Hippocampal formation (tissue), 2 donors: Measurements from ENCODE around the gene SAMSN1.
"Not testable (repeated sequence)": the region's sequence is repeated elsewhere in the genome, so short reads cannot be mapped to it uniquely, and the experiment has no call there.

Experiments
- DNase-seq, 2 donors: peaks; one replicate each; lab custom pipeline; 2025; lab: John Stamatoyannopoulos, UW

Gene SAMSN1

DNA sequence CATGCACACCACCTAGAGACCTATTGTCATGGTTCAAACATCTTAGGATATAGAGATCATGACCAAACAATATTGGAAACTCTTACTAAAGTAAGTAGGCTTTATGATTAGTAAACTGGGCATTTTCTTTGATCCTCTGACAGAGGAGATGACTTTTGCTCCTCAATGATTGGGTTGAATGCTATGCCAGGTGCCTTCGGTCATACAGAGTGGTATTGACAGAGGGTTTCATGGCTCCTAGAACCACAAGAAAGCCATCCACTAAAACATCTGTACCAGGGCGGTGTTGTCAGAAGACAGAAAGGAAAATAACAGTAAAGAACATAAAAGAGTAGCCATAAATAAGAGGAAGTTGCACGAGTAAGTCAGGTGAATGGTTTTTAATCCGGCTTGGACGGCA is 20.8 kb upstream of the SAMSN1 start:
- DNase-seq, result no peak

DNA sequence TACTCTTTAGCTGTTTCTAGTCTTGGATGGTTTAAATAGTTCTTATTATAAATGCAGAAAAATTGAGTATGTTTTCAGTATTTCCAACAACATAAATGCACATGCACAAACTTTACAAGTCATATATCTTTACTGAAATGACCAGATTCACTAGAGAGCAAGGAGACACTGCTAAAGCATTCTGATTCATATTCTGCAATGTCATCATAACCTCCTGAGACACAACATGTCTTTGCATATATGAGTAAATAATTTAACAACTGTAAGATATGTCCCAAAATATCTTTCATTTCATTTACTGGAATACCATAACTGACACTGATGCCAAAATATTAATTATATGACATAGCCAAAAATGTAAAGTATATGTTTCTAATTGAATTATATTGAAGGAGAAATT is 16.8 kb upstream of the SAMSN1 start:
- DNase-seq, result no peak

DNA sequence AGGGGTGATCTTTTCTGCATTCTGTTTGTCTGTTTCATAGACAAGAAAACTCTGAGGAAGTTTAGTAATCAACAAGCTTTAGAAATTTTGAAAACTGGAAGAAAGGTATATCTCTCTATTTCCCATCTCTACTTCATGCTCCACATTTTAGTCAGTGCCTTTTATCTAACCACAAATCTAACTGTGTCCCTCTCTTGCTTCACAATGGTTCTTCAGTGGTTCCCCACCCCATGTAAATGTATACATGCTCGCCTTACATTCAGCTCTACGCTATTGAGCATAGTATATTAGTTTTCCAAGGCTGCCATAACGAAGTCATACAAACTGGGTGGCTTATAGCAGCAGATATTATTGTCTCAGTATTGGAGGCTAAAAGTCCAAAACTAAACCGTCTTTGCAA is 14.4 kb upstream of the SAMSN1 start:
- no peak for DNase-seq

DNA sequence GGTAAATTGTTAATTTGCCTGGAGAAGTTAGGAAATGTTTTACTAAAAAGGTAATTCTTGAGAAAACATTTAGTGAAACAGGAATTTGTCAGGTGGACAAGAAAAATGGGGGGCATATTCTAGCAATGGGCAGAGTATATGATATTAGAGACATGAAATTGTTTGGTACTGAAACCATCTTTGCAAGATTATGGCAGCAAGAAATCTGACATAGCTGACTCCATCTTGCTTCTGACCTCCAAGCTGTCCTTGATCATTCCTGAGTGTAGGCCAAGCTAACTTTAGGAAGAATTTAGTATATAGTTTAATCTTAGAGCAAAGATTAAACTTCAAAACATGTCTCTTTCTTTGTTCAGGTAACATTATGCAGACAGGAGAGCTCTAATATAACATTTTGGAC is 14.0 kb upstream of the SAMSN1 start:
- no peak for DNase-seq

DNA sequence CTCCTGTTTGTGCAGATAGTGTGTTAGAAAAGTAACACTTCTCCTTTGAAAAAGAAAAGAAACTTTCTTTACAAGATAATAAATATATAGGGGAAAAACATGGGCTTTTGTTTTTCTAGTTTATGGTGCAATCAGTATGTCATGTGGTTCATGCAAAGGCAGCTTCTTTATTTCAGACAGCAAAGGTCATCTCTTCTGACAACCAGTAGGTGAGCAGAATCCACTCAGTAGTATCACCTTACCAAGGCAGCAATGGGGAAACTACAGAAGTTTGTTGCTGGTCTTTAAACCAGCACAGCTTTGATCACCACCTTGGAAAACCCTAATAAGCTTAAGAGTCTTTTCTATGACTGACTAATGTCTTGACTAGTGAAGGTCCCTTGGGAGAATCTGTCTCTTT is 13.0 kb upstream of the SAMSN1 start:
- no peak for DNase-seq

DNA sequence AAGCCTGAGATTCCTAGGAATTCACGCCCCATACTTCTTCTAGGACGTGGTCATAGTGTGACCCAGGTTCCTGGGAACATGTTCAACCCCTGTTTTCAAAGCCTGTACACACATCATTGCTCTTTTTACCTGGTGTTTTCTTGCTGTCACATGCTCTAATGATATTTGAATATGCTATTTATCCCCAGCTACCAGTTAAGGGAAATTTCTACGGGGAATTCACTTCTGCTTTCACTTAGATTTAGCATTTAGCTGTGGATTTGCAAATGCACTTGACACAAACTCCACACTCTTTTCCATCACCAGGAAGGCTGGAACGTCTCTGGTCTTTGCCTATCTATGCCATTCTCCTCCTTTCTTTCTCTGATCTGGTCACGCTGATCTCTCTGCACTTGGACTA is 11.3 kb upstream of the SAMSN1 start:
- no peak for DNase-seq

DNA sequence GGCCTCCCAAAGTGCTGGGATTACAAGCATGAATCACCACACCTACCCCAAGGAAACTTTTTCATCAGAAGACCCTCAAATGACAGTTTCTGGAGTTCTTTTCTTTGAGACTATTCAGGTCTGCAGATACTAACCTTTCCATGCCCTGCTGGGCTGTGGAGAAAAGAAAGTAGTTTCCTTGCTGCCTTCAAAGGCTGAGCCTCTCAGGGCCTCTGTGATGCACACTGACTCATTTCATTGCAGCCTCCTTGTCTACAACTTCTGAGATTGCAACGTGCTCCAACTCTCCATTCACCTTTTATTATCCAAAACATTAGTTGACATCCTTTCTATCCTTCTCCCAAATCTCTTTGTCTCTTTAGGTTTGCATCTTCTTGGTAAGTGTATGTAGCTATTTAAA is 8.8 kb upstream of the SAMSN1 start:
- no peak for DNase-seq

DNA sequence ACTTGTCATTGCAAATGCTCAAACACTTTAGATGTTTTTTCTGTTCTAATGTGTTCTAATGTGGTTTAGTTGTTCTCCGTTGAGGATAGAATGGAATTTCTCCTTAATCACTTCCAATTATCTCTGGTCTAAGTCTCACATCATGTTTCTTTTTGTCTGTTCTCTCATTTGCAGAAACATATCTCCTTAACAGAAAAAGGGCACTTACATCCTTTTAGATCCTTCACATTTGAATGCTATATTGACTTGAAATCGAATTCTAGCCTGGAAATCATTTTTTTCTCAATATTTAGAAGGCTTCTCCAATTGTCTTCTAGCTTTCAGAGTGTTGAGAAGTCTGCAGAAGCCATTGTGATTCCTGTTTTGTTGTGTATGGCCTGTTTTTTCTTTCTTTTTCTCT is 7.3 kb upstream of the SAMSN1 start:
- no peak for DNase-seq

DNA sequence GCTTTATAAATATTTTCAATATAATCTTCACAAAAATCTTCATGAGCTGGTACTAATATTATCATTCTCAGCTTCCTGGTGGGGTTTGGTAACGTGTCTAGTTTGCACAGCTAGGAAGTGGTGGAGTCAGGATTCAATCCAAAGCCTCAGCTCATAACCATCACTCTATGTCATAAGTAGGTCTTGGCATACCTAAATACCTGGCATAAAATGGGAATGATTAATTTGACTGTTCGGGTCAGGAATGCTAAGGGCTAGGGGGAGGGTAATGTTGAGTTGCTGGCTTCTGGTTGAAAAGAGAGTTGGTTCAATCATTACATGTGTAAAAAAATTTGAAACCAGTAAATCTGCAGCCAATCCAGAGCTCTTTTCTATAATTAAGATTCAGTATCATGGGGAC is 5.6 kb upstream of the SAMSN1 start:
- DNase-seq, result no peak

DNA sequence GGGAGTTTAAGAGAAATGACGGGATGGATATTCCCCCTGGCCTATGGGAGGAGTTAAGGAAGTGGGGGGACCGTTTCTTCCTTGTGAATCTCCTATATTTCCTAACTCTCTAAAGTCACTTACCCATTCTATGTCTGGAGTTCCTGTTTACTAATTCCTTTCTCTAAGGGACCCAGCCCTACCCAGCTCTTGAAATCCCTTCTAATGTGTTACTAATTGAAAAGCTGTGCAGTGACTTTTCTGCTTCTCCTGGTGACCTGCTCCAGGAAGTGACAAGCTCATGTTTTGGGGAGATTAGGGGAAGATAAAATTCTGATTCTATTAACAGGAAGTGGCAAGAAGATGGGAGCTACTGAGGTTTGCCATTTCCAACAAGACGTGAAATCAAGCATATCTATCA is 4.0 kb upstream of the SAMSN1 start:
- no peak for DNase-seq

DNA sequence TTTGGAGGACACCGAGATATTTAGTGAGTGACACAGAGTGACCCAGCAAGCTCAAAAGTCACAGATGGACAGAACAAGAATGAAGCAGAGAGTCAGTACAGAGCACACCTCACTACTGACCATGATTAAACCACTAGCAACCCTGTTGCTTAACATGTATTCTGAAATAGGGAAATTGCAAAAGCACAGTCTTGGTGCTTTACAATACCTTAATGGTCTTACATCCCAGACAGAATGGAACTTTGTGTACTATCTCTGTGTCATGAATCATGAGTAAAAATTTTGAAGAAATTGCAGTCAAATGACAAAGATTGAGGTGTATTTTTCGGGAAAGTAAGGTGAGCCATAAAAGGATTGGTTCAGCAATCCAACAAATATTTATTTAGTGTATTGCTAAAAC is 2.7 kb upstream of the SAMSN1 start:
- DNase-seq, result no peak

DNA sequence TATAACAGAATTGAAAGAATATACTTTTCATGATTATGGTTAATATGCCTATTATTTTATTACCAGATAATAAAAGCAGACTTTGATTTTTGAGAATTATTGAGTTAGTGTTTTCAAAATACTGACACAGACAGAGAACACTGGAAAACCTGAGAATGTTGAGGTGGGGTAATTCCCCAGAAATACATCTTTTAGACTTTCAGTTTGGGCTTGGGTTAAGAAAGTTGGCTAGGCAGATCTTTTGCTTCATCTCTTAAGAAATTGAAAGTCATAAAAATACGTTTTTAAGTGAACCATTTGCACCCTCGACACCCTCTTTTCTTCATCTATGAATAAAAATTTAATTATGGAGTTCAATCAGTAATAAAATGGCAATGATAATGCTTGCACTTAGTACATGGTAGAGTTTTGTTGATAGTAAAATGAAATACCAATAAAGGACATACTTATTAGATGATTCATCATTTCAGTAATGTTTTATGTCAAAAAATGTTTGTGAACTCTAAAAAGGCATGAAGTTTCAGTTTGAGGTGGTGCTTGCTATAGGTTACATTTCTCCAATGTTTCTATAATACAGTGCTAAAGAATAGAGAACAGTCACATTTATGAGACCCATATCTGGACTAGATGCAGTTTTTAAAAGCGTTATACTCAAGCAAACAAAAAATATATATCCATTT is 1.9 kb upstream of the SAMSN1 start:
- no peak for DNase-seq

DNA sequence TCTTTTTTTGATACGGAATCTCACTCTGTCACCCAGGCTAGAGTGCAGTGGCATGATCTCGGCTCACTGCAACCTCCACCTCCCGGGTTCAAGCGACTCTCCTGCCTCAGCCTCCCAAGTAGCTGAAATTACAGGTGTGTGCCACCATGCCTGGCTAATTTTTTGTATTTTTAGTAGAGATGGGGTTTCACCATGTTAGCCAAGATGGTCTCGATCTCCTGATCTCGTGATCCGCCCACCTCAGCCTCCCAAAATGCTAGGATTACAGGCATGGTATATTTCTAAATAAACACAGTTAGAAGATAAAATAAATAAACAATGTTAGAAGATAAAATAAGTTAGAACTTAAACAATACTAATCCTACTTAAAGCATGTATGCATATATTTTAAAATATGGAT is 604 bp upstream of the SAMSN1 start:
- not testable (repeated sequence) for DNase-seq

DNA sequence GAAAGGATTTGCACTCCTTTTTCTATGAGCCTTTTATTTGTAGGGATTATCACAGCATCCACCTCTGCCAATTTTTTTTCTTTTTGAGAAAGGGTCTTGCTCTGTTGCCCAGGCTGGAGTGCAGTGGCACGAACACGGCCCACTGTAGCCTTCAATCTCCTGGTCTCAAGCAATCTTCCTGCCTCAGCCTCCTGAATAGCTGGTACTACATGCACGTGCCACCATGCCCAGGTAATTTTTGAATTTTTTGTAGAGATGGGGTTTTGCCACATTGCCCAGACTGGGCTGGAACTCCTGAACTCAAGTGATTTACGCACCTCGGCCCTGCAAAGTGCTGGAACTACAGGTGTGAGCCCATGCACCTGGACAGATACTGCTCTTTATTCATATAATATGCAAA is 2.1 kb downstream of the SAMSN1 start:
- DNase-seq, result no peak

DNA sequence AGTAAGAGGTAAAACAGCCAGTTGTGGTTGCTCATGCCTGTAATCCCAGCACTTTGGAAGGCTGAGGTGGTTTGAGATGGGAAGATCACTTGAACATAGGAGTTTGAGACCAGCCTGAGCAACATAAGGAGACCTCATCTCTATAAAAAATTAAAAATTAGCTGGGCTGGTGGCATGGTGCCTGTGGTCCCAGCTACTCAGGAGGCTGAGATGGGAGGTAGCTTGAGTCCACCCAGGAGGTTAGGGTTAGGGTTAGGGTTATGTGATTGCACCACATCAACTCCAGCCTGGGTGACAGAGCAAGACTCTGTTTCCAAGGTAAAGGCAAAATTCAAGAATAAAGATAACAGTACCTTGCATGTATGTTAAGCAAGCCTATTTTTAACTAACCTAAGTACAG is 3.5 kb downstream of the SAMSN1 start:
- DNase-seq, result no peak

DNA sequence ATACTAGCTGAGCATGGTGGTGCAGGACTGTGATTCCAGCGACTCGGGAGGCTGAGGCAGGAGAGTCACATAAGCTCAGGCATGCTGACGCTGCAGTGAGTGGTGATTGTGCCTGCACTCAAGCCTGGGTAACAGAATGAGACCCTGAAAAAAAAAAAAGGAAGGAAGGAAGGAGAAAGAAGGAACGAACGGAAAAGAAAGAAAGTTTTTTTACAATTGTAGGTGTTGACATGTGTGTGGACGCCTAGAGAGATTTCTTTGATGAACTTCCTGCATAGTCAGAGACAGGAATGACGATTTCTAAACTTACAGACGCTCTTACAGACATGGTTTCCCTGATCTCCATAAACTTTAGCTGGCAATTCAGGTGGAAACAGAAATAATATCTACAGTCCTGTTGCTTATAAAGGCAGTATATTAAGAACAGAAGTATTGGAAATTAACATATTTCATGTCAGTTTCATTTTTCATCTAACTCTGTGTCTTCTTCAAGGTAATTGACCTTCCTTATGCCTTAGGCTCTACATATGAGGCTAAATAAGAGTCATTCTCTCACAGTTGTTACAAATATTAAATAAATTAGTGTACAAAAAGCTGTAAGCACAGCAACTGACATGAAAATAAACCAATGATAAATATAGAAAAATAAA is 4.1 kb downstream of the SAMSN1 start:
- no peak for DNase-seq

DNA sequence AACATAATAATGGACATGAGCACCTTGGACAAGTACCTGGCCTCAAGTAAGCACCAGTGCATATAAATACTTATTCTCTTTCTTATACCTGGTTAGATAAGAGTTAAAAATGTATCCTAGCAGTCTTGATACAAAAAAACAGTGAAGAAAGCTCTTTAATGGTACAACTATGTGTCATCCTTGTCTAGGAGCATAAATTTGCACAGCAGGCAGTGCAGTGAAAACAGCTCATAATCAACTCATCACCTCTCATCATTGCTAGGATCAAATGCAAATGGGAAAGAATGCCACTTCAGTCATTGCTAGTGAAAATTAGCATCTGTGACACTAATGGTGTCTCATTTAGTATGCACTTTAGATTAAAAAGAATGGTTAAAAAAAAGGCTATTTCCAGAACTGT is 7.6 kb downstream of the SAMSN1 start:
- no peak for DNase-seq

DNA sequence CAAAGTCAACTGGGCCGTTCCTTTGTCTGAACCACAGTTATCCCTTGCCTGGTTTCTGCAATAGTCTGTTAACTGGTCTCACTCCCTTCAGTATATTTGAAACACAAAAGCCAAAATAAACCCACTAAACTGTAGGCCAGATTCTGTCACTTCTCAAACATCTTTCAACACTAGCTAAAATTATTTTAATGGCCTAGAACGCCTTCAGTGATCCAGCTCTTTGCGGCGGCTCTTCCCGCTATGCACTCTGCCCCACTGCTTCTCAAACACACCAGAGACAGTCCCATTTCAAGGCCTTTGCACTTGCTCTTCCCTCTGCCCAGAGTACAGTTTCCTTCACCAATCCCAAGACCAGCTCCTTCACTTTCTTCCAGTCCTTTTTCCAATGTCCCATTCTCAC is 9.2 kb downstream of the SAMSN1 start:
- DNase-seq, result no peak

DNA sequence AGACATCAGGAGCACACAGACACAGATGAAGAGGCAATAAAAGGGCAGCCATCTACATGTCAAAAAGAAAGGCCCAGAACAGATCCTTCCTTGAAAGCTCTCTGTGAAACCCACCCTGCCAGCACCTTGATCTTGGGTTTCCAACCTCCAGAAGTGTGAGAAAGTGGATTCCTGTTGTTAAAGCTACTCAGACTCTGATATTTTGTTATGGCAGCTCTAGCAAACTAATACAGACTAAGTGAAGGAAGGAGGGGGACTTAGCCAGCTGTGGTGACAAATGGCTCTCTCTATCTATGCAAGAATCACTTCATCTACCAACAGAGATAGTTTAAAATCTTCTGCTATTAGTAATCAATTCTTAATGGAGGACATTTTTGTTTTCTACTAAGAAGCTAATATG is 10.4 kb downstream of the SAMSN1 start:
- DNase-seq, result no peak

DNA sequence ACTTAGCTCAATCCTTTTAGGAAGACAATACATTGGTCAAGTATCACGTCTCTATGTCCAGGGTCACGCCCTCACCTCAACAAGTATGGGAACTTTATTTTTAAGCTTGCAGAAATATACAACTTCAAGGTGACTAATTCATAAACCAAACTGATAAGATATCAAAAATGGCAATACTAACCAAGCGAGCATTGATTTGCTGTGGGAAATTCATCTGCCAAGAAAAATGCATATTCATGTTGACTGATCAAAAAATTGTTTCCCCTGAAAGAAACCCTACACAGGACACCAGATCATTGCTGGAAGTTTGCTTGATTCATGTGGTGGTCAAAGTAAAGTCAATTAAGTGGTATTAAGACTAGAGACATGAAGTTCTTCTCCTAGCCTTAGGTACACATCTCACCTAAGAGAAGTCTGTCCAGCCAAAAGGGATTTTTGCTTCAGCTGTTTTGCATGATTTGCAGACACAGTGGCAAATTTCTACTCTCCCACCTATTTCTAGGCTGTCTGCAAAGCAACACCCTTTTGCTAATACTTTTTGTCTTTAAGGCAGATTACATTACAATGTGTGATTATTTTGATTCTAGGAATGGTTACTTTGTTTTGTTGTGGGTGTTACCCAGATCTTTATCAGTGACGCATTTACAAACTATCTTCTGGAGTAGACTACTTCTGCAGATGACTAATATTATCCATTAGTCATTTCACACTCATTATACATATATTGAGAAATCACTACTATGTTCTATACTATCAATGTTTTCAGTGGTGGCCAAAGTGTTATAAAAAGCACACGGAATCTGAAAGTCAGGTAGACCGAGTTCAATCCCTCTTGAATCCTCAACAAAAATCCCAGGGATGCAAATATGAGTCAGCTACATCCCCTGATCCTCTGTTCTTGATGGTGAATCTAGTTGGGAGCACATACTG is 12.4 kb downstream of the SAMSN1 start:
- DNase-seq, result no peak

DNA sequence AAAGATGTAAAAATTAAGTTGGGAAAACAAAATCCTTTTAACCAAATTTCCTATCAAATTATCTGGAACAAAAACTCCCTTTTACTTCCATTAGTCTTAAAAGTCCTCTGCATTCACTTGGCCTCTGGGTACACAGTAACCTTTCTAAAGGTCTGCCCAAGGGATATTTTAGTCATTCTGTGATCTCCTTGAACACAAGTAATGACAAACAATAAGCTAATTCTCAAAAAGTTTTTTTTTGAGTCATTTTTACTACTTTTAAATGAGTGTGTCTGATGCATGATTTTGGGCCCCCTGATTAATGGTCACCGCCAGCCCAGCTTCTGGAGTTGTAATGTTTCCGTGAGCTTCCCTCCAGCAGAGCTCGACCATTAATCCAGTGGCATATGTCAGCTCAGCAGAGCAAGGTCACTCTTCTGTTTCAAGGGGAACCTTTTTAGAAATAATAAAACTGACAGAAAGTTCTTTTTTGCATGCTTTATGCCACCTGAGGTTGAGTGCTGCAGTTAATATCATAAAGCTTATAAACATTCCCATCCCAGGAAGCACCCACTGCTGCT is 14.3 kb downstream of the SAMSN1 start:
- DNase-seq, result no peak

DNA sequence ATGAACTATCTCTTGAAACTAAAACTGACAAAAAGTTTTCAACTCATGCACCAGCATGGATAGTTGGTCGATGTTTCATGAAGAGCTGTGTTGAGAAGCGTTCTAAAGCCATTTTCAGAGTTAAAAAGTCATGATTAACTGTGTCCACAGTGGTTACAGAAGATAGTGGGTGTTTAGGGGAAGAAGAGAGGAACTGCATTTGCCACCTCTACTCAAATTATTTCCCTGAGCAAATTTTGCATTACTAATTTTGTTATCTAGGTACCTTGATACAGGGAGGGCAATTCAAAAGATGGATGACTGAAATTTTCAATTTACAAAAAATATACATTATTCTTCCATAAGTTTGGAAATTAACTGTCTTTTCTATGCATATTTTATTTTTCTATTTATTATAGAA is 15.5 kb downstream of the SAMSN1 start:
- DNase-seq, result no peak

DNA sequence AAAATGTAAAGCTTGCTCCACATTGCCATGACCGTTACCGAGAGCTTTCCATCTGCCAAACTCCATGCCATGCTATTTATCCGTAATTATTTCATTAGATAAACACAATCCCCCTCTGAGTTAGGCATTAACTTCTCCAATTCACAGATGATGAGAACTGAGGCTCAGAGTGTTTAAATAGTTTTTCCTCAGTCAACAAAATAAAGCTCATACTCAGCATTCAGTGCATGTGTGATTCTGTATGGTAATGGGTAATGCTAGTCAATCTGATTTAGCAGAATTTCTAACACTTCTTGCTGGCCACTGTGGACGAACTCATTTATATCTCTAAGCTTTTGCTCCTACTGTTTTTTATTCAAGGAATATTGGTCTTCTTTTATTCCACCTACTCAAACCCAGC is 17.3 kb downstream of the SAMSN1 start:
- DNase-seq, result no peak
